Loucy (cell line): ENCODE results near the gene SLC48A1.

Experiments
- EZH2phosphoT487 ChIP-seq: fragments of 200-600 bp; IDR thresholded peaks from 2 replicates; pipeline ENCODE4 v1.6.1; 2018; ENCODE audit warnings: antibody characterized with exemption, mild to moderate bottlenecking, moderate library complexity, borderline replicate concordance
- TF ChIP-seq, protein P1 (sequence below): fragments of 200-600 bp; sonication (generic); conservative IDR thresholded peaks from 2 replicates; pipeline ENCODE4 v1.5.1; 2014; ENCODE audit warnings: mild to moderate bottlenecking, antibody characterized with exemption, low read length

DNA sequence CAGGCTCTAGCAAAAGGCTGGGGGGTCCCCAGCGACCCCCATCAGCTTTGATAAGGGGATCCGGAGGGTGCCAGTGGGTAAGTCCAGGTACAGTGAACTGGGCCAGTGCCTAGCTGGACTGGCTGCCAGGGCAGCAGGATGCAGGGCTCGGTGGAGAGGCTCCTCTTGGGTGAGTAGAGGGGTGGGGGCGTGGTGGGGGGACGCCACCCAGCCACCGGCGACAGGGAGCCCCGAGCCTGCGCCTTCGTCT is 14.5 kb upstream of the SLC48A1 start:
- TF ChIP-seq, protein P1, sequence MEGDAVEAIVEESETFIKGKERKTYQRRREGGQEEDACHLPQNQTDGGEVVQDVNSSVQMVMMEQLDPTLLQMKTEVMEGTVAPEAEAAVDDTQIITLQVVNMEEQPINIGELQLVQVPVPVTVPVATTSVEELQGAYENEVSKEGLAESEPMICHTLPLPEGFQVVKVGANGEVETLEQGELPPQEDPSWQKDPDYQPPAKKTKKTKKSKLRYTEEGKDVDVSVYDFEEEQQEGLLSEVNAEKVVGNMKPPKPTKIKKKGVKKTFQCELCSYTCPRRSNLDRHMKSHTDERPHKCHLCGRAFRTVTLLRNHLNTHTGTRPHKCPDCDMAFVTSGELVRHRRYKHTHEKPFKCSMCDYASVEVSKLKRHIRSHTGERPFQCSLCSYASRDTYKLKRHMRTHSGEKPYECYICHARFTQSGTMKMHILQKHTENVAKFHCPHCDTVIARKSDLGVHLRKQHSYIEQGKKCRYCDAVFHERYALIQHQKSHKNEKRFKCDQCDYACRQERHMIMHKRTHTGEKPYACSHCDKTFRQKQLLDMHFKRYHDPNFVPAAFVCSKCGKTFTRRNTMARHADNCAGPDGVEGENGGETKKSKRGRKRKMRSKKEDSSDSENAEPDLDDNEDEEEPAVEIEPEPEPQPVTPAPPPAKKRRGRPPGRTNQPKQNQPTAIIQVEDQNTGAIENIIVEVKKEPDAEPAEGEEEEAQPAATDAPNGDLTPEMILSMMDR = no peak
- no peak for TF ChIP-seq EZH2phosphoT487
